DND-41 (cell line): Measurements from ENCODE around the gene TRPV6.

Source experiments
- EZH2 ChIP-seq: IDR thresholded peaks from 3 replicates; pipeline ENCODE4 v1.6.1; 2012; ENCODE audit warnings: borderline replicate concordance, low read depth, mild to moderate bottlenecking, moderate library complexity, low read length, inconsistent platforms; ENCODE audit not compliant: severe bottlenecking
- TF ChIP-seq, protein P1 (sequence below): IDR thresholded peaks from 2 replicates; pipeline ENCODE4 v1.5.1; 2012; ENCODE audit warnings: borderline replicate concordance, low read length, moderate library complexity, mild to moderate bottlenecking; ENCODE audit not compliant: poor library complexity, severe bottlenecking; ENCODE audit errors: extremely low read depth

GRCh38 chr7:142853739-142854371 lies 31.7 kb downstream of the TRPV6 start:
- TF ChIP-seq, protein P1, sequence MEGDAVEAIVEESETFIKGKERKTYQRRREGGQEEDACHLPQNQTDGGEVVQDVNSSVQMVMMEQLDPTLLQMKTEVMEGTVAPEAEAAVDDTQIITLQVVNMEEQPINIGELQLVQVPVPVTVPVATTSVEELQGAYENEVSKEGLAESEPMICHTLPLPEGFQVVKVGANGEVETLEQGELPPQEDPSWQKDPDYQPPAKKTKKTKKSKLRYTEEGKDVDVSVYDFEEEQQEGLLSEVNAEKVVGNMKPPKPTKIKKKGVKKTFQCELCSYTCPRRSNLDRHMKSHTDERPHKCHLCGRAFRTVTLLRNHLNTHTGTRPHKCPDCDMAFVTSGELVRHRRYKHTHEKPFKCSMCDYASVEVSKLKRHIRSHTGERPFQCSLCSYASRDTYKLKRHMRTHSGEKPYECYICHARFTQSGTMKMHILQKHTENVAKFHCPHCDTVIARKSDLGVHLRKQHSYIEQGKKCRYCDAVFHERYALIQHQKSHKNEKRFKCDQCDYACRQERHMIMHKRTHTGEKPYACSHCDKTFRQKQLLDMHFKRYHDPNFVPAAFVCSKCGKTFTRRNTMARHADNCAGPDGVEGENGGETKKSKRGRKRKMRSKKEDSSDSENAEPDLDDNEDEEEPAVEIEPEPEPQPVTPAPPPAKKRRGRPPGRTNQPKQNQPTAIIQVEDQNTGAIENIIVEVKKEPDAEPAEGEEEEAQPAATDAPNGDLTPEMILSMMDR = peak; percentile 89
- TF ChIP-seq EZH2 = no peak
